HG02840 (cell line): Measurements from ENCODE around the gene RASAL2.
"Not testable (repeated sequence)": the region's sequence is repeated elsewhere in the genome, so short reads cannot be mapped to it uniquely, and the experiment has no call there.

Experiments used
- ATAC-seq: cut with Tn5 transposase; IDR thresholded peaks from one replicate; pipeline ENCODE4 v1.9.1; 2021; ENCODE audit warnings: mild to moderate bottlenecking, moderate library complexity, moderate number of reproducible peaks; ENCODE audit not compliant: unreplicated experiment, low FRiP score

The RASAL2 gene

DNA sequence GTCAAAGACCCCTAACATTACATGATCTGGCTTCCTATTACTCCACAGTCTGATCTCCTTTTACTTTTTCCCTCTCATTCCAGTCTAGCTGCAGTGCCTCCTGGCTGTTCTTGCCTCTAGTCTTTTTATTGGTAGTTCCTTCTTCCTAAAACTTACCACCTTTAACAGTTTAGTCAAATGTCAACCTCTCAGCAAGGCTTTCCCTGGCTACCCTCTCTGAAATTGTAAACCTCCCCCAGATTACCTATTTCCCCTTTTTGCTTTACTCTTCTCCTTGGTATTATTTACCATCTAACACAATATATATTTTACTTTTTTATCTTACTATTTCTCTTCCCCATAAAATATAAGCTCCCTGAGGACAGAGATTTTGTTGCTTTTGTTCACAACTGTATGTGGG is 273.2 kb downstream of the RASAL2 start:
- ATAC-seq, result no peak

DNA sequence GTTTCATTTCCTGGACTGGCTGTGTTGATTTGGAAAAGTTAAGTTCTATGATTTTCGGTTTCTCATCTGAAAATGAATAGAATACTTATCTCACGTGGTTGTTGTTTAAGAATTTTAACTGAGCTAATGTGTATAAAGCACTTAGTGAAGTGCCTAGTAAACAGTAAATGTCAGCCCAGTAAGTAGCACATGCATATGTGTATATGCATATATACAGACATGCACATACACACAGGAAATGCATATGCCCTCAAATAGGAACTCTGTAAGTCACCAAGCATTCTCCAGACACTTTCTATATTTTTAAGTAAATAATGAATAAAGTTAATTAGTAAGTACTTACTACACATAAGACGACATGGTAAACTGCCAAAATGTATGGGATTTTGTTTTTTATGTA is 274.3 kb downstream of the RASAL2 start:
- ATAC-seq, result no peak

DNA sequence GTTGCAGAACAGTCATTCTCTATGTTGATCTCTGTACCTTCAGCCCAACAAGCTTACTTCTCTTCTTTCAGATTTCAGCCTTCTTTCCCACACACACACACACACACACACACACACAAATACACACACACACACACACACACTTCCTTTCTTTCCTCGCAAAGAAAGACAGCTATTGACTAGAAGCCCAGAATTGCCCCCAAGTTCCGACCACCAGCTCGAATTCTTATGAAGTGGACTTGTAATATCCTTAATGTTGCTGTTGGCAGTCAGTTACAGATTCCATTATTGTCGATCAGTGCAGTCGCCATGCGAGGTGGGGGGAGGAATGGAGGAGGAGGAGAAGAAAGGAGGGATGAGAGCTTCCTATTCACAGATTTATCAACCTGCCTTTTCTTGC is 277.3 kb downstream of the RASAL2 start:
- ATAC-seq, result no peak

DNA sequence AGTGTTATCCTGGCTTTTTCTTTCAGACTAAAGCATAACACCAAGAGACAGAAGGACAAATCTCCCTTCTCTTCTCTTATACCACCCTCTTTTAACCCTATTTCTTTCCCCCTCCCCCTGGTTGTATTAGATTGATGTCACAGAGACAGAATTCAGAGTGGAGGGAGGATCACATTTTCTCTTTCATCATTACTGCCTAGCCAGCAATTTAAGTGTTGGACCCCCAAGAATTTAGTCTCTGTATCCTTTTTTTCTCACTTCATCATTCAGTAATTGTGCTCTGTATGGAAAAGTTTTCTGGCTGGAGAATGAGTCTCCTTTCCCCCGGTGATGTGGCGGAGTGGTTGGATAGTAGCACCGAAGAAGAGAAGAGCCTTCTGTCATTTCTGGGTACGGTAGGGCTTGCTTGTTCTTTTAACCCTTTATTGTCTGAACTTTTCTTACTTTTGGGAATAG is 278.1 kb downstream of the RASAL2 start:
- ATAC-seq, result no peak

DNA sequence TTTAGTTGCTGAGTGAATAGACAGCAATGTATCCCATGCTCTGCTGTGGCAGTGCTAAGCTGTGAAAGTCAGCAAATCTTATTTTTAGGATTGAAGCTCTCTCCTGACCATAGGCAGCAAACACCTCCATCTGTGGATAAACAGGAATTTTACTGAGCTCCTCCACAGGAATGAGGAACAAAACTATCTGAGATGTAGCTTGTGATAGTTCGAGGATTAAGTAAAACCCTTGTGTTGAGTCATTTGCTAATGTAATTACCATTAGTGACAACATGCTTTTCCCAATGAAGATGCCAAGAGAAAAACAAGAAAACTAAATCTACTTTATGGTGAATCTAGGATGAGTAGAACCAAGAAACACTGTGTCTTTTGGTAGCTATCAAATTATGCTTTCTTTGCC is 280.1 kb downstream of the RASAL2 start:
- no peak for ATAC-seq

DNA sequence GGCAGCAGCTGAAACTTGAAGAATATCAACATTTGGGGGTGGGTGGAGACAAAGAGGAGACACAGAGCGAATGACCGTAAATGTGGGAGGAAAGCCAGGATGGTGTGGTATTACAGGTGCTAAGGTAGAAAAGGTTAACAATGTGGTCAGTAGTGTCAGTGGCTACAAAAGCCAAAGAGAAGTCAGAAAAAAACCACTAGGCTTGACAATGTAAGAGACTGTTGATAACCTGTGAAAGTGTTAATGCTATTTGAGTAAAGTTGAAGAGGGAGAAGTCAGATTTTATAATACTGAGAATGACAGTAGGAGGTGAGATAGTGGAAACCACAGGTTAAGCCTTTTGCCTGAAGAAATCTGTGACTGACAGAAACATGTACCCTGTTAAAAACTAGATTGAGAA is 282.1 kb downstream of the RASAL2 start:
- no peak for ATAC-seq

DNA sequence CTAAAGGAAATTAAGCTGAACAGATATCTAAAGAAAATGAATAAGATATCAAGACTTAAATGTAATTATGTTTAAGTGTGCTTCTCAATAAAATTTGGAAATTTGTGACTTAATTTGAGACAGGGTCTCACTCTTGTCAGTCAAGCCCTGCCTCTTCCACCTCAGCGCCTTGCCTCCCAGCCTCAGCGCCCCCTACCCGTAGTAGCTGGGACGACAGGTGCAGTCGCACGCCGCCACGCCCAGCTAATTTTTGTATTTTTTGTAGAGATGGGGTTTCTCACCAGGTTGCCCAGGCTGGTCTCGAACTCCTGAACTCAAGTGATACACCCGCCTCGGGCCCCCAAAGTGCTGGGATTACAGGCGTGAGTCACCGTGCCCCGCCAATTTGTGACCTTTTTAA is 285.9 kb downstream of the RASAL2 start:
- ATAC-seq, result no peak

DNA sequence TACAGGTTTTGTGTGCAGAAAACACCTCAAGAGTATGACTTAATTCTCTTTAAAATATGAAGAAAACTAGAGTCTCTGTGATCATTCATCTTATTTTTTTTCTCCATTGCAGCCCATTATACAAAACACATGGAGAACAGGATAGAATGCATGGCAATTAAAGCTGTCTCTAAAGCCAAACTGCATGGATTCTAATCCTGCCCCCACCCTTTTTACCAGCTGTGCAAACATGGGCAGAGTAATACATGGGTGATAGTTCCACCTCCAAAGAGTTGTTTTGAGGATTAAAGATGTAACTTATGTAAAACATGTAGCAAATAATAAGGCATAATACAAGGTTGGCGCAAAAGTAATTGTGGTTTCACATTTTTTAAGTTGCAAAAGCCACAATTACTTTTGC is 288.5 kb downstream of the RASAL2 start:
- no peak for ATAC-seq

DNA sequence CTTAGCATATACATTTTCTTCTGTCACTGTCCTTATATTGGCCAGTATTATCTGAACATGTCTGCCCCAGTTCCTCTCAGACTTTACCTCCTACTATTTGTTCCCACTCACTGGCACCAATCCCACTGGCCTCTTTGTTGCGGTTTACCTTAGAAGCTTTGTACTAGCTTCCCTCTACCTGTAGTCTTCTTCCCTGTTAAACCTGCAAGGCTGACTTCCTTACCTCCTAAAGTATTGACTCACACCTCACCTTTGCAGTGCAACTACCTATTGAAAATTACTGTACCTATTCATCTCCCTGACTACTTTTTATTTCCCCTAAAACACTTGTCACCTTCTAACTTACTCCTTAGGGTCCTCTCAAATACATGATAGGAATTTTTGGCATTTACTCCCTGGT is 291.8 kb downstream of the RASAL2 start:
- ATAC-seq, result no peak

DNA sequence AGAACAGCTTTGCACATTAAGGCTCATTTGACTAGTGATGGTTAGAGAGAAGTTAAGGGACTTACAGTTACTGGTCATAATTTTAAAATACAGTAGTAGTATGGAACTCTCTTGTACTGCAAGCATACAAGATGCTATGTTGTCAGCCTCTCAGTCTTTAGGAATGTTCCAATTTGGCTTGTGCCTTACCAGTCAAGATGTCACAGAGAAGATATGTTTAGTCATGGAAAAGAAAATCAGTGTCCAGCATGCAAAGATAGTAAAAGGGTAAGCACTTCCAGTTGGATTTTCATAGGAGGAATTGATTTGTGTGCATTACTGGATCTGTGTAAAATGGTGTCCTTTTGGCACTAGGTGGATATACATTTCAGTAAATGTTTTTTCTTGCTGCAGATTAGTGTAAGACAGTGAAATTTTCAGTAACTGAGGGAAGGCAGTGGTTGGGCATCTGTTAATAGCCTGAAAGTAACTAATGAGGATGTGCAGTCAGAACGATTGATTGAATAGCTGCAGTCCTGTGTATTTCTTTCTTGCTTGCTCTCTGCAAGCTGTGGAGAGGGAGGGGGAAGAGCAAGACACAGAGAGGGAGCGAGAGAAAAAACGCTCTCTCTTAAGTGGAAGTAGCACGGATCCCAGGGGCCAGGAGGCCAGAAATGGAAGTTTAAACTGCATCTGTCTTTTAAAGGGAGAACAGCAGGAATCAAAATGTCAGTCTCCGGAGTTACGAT is 294.7 kb downstream of the RASAL2 start:
- no peak for ATAC-seq

DNA sequence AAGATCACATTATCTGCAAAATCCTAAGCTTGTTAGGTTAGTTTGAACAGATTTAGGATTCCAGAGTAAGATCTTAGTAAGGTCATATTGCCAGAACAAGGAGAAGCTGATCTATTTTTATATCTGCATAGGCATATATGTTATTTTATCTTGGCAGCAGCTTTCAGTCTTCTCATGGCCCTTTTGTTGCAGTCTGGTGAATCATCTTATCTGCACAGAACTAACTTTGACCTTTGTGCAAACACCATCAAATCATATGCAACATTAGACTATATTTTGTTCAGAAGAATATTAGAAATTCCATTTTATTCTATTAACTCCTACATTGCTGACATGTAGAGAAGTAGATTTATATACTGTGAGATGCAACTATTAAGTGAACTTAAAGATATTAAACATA is 295.5 kb downstream of the RASAL2 start:
- ATAC-seq, result no peak

DNA sequence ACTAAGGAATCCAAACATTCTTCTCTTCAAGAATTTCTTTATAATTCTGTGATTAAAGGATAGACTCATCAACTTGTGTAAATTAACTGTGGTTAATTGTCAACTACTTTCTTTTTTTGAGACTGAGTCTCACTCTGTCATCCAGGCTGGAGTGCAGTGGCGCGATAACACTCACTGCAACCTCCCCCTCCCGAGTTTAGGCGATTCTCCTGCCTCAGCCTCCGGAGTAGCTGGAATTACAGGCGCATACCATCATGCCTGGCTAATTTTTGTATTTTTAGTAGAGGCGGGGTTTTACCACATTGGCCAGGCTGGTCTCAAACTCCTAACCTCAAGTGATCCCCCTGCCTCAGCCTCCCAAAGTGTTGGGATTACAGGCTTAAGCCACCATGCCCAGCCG is 296.4 kb downstream of the RASAL2 start:
- not testable (repeated sequence) for ATAC-seq

DNA sequence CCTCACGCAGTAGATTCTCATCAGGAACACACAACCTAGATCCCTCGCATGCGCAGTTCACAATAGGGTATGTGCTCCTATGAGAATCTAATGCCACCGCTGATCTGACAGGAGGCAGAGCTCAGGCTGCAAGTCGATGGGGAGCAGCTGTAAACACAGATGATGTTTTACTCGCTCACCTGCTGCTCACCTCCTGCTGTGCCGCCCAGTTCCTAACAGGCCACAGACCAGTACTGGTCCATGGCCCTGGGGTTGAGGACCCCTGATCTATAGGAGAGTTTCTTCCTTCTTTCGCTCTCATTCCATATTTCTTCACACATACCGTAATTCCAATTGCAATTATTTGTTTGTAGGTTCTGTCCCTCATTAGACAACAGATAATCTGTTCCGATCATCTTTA is 299.5 kb downstream of the RASAL2 start:
- no peak for ATAC-seq

DNA sequence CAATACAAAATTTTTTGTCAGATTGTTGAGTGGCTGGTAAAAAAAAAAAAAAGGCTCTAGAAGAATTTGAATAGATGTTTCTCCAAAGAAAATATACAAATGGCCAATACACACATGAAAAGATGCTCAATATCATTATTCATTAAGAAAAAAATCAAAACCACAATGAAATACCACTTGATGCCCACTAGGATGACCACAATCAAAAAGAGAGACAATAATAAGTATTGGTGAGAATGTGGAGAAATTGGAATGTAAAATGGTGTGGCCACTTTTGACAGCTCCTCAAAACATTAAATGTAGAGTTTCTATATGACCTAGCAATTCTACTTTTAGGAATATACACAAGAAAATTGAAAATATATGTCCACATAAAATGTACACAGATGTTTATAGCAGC is 302.9 kb downstream of the RASAL2 start:
- no peak for ATAC-seq

DNA sequence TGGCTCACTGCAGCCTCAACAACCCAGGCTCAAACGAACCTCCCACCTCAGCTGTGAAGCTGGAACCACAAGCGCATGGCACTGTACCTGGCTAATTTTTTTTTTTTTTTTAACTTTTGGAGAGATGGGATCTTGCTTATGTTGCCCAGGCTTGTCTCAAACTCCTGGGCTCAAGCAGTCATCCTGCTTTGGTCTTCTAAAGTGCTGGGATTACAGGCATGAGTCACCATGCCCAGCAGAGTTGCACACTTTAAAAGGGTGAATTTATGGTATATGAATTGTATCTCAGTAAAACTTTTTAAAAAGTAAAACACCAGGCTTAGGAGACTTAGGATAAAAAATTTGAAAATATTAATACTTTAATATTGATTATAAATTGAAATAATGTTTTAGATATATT is 303.8 kb downstream of the RASAL2 start:
- ATAC-seq, result no peak

DNA sequence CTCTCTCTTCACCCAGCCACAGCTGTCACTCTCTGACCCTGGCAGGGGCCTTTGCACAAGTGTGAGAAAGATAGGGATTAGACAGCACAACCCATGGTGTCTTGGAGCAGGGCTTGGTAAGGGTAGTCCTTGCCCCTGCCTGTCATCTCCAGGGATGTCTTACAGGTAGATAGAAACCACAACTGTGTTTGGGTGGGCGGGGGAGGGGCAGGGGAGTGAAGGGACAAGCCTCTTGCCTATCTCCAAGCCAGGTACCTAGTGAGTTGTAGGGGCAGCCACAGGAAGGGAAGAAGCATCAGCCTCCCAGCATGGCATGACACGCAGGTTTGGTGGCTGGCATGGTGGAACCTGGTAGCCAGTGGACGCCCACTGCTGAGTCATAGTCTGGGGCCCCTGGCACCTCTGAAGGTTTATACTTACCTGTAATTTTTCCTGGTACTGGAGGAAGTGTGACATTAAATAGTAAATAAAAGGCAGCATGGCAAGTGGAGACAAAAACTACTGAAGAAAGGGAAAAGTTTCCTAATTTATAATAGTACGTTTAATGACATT is 305.3 kb downstream of the RASAL2 start:
- ATAC-seq, result no peak

DNA sequence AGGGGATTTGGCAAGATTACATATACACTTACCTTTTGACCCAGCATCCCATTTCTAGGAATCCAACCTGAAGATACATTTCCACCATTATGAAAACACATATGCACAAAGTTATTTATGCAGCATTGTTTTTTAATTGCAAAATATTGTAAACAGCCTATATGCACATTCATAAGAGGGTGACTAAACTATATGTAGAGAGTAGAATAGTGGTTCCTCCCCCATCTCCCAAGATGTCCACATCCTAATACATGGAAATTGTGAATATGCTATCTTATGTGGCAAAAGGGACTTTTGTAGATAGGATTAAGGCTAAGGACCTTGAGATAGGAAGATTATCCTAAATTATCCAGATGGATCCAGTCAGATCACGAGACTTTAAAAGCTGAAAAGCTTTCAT is 311.2 kb downstream of the RASAL2 start:
- no peak for ATAC-seq

DNA sequence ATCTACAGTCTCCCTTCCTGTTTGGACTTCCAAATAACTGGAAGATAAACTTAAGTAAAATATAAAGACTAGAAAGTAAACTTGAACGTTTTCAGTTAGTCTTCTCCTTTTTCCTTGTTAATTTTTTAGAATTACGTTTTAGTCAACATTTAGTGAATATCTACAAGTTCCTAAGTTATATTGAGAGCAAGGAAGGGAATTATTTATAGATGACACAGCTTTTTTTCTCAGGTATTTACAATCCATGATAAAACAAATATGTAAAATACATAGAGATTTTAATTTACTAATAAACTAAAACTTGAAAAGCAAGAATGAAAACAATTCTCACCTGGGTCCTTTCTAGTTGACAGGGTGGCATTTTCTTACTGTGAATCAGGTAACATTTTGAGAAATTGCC is 313.3 kb downstream of the RASAL2 start:
- no peak for ATAC-seq

DNA sequence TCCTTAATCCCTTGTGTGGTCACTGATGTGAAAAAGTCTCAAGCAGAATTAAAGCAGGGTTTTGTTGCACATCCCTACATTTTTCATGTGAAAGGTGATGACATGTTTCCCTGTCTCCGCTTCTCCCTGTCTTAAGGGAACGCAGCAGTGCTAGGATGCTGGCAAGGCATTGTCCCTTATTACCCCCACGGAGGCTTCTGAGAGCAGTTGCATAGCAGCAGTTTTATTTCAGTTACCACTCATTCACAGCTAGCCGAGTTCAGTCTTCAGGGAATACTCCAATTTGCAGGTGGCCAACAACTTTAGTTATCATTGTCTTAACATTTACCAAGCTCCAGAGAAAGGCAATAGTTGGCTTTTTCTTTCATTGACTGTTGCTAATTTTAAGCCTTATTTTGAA is 313.8 kb downstream of the RASAL2 start:
- ATAC-seq, result no peak

DNA sequence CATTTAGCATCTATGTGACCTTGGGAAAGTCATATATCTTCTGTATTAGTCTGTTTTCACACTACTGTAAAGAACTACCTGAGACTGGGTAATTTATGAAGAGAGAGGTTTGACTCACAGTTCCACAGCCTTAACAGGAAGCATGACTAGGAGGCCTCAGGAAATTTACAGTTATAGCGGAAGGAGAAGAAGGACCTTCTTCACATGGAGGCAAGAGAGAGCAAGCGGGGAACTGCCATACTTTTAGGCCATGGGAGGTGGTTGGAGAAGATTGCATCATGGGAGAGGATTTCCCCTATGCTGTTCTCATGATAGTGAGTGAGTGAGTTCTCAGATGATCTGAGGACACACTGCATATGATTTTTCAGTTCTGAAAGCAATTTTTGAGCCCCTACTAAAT is 315.0 kb downstream of the RASAL2 start:
- no peak for ATAC-seq

DNA sequence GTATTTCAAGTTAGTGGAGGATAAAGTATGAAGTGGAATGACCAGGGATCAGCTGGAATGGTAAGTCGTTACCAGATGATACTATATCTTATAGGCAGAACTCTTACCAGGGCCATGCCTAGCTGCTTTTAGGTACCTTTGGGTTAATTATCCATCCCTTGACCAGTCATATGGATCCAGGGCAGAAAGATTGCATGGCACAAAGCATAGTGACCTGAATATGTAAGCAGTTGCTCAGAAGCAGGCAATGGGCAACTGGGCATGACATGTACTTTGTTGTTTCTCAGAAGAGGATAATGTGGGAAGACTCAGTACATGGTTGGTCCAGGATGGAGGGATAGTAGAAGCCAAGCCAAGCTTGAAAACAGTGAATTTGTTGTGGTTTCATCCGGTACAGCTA is 315.6 kb downstream of the RASAL2 start:
- no peak for ATAC-seq

DNA sequence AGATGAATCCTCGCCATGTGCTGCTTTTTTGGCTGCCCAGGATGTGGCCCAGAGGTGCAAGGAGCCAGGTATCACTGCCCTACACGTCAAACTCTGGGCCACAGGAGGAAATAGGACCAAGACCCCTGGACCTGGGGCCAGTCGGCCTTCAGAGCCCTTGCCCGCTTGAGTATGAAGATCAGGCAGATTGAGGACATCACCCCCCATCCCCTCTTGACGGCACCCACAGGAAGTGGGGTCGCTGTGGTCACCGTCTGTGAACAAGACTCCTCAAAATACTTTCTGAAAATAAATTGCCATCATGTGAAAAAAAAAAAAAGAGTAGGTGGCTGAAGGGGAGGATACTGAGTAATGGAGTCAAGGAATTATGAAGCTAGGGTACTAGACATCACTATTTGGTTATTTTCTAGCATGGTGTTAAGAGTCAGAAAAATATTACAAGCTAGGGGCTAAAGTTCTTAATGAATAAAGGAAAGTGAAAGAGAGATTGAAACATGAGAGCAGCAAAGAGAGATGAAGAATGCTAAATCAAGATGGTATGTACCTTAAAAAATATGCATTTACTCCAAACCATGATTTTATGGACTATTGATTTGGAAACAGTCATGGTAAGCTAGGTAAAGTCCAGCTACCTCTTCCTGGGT is 318.0 kb downstream of the RASAL2 start:
- peak; percentile 59 for ATAC-seq
